ENCODE results near the gene CHST9.
"Not testable (repeated sequence)": the region's sequence is repeated elsewhere in the genome, so short reads cannot be mapped to it uniquely, and the experiment has no call there.

Gene CHST9

DNA sequence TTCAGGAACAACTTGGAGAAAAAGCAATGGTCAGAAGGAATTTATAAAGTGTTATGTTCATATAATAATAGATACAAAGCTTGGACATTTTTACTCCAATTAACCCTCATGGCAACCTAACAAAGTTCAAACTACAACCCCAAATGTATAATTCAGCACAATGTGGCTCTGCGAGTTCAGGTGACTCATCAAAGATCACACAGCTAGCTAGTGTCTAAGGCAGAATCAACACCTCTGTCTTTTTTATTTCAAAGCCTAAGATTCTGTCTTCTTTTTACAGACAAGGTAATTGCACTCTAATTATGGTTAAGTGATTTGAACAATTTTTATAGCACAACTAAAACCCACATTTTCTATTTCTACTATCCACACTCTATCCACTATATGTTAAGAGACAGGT lies 90.5 kb downstream of the CHST9 start:
- TF ChIP-seq, protein P1, sequence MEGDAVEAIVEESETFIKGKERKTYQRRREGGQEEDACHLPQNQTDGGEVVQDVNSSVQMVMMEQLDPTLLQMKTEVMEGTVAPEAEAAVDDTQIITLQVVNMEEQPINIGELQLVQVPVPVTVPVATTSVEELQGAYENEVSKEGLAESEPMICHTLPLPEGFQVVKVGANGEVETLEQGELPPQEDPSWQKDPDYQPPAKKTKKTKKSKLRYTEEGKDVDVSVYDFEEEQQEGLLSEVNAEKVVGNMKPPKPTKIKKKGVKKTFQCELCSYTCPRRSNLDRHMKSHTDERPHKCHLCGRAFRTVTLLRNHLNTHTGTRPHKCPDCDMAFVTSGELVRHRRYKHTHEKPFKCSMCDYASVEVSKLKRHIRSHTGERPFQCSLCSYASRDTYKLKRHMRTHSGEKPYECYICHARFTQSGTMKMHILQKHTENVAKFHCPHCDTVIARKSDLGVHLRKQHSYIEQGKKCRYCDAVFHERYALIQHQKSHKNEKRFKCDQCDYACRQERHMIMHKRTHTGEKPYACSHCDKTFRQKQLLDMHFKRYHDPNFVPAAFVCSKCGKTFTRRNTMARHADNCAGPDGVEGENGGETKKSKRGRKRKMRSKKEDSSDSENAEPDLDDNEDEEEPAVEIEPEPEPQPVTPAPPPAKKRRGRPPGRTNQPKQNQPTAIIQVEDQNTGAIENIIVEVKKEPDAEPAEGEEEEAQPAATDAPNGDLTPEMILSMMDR (conservative IDR thresholded peaks at IDR 0.05; ENCODE audit: low read depth, low read length): no peak
- H3K4me3 ChIP-seq (ENCODE audit: low read depth, low read length): no peak overlapping the region
- no peak for DNase-seq (ENCODE audit: low read depth)

- DNase-seq (ENCODE audit: low read depth); H3K4me3 ChIP-seq (ENCODE audit: low read depth, low read length): not testable (repeated sequence)
These were observed 91.8 kb downstream of the CHST9 start for GRCh38 chr18:27093290-27093689.

GRCh38 chr18:27081701-27082100 lies 103.4 kb downstream of the CHST9 start:
- TF ChIP-seq, protein P1 (conservative IDR thresholded peaks at IDR 0.05; ENCODE audit: low read depth, low read length): no peak
- DNase-seq (ENCODE audit: low read depth): no peak
- H3K4me3 ChIP-seq (ENCODE audit: low read depth, low read length): no peak overlapping the region

DNA sequence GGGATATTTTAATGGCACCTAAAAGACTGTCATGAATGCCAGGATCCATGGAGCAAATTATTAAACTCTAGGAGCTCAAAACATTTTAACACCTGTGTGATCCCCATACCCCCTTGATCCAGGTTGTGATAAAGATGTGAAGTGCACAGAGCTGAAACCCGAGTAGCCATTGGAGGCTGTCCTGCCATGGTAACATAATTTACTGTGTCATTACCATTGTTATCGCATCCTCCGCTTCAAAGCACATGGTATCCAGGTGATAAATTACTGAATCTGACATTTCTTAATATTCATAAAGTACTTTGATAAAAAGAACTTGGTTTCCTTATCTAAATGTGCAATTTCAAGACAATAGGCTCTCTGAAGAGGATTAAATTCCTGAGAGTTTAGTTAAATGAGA lies 109.3 kb downstream of the CHST9 start:
- no peak overlapping the region for H3K4me3 ChIP-seq (ENCODE audit: low read depth, low read length)
- TF ChIP-seq, protein P1 (conservative IDR thresholded peaks at IDR 0.05; ENCODE audit: low read depth, low read length): no peak
- no peak for DNase-seq (ENCODE audit: low read depth)

- TF ChIP-seq, protein P1 (conservative IDR thresholded peaks at IDR 0.05; ENCODE audit: low read depth, low read length): no peak
- no peak overlapping the region for H3K4me3 ChIP-seq (ENCODE audit: low read depth, low read length)
- no peak for DNase-seq (ENCODE audit: low read depth)
These were observed 111.7 kb downstream of the CHST9 start for GRCh38 chr18:27073404-27073830.

DNA sequence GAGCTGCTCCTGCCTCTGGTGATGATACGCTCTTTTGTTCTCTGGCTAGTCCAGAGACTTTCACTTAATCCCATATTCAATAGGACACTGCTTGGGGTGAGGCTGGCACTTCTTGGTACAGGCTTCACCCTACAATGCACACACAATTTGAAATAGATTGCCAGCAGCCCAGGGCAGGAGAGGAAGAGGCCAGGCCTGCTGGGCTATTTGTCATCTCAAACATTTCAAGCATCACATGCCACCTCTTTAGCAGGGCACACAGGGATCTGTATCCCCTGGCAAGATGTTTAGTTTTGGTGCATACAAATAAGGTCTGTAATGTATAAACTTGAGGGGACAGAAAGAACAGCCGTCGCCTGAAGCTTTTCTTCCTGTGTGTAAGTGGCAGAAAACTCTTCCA lies 120.4 kb downstream of the CHST9 start:
- no peak overlapping the region for H3K4me3 ChIP-seq (ENCODE audit: low read depth, low read length)
- TF ChIP-seq, protein P1 (conservative IDR thresholded peaks at IDR 0.05; ENCODE audit: low read depth, low read length): no peak
- no peak for DNase-seq (ENCODE audit: low read depth)

GRCh38 chr18:27062802-27063201 lies 122.3 kb downstream of the CHST9 start:
- no peak for DNase-seq (ENCODE audit: low read depth)
- TF ChIP-seq, protein P1 (conservative IDR thresholded peaks at IDR 0.05; ENCODE audit: low read depth, low read length): no peak
- H3K4me3 ChIP-seq (ENCODE audit: low read depth, low read length): no peak overlapping the region

Measured in choroid plexus epithelial cell (primary cell).